ENCODE measurements around the gene P3H4. TPM values are rescaled to one million over a fixed set of nuclear protein-coding genes. Genes with fewer than 3 reads are reported as not detected.
"Not testable (repeated sequence)": the region's sequence is repeated elsewhere in the genome, so short reads cannot be mapped to it uniquely, and the experiment has no call there.

The P3H4 gene
- total RNA-seq, 2 donors from 2014 or later: 1.8 to 5.2 TPM

- not testable (repeated sequence) for H3K27ac Mint-ChIP-seq; H3K36me3 Mint-ChIP-seq; H3K9me3 Mint-ChIP-seq; H3K27me3 Mint-ChIP-seq; ATAC-seq; H3K4me3 Mint-ChIP-seq; H3K4me1 Mint-ChIP-seq (ENCODE audit: low read depth in 2 of 2); DNase-seq (ENCODE audit: low spot score)
Measured at GRCh38 chr17:41829961-41830360, 18.2 kb upstream of the P3H4 start.

- DNase-seq (ENCODE audit: low spot score) (no peak), ATAC-seq (no peak)
- Mint-ChIP-seq H3K4me3 (no peak overlapping the region), H3K27me3 (no peaks in the 10 kb centered on the region), H3K9me3 (no peaks in the 10 kb centered on the region), H3K36me3 (peaks cover 4% of the 10 kb centered on the region), H3K27ac (no peak overlapping the region), H3K4me1 (ENCODE audit: low read depth in 2 of 2) (no peaks in the 10 kb centered on the region)
Measured at GRCh38 chr17:41825175-41825845, 13.6 kb upstream of the P3H4 start.

- no peak overlapping the region for H3K4me3 Mint-ChIP-seq
- H3K9me3 Mint-ChIP-seq: no peaks in the 10 kb centered on the region
- no peaks in the 10 kb centered on the region for H3K4me1 Mint-ChIP-seq (ENCODE audit: low read depth in 2 of 2)
- no peaks in the 10 kb centered on the region for H3K27me3 Mint-ChIP-seq
- DNase-seq (ENCODE audit: low spot score): no peak
- ATAC-seq: no peak
- no peaks in the 10 kb centered on the region for H3K36me3 Mint-ChIP-seq
- H3K27ac Mint-ChIP-seq: no peak overlapping the region
Measured at GRCh38 chr17:41824086-41824485, 12.3 kb upstream of the P3H4 start.

- no peak for DNase-seq (ENCODE audit: low spot score)
- Mint-ChIP-seq H3K9me3 (no peaks in the 10 kb centered on the region), H3K4me1 (ENCODE audit: low read depth in 2 of 2) (no peaks in the 10 kb centered on the region), H3K27me3 (no peaks in the 10 kb centered on the region), H3K27ac (no peak overlapping the region), H3K4me3 (no peak overlapping the region), H3K36me3 (no peaks in the 10 kb centered on the region)
- no peak for ATAC-seq
Measured at GRCh38 chr17:41823580-41823979, 11.8 kb upstream of the P3H4 start.

- no peak for ATAC-seq
- H3K4me3 Mint-ChIP-seq: no peak overlapping the region
- H3K9me3 Mint-ChIP-seq: no peaks in the 10 kb centered on the region
- H3K36me3 Mint-ChIP-seq: no peaks in the 10 kb centered on the region
- H3K4me1 Mint-ChIP-seq (ENCODE audit: low read depth in 2 of 2): no peaks in the 10 kb centered on the region
- DNase-seq (ENCODE audit: low spot score): no peak
- no peak overlapping the region for H3K27ac Mint-ChIP-seq
- no peaks in the 10 kb centered on the region for H3K27me3 Mint-ChIP-seq
Measured at GRCh38 chr17:41823141-41823524, 11.4 kb upstream of the P3H4 start.

GRCh38 chr17:41822216-41823140 is 10.7 kb upstream of the P3H4 start:
- Mint-ChIP-seq H3K9me3 (no peaks in the 10 kb centered on the region), H3K27me3 (no peaks in the 10 kb centered on the region), H3K36me3 (no peaks in the 10 kb centered on the region), H3K4me3 (no peak overlapping the region), H3K27ac (no peak overlapping the region), H3K4me1 (ENCODE audit: low read depth in 2 of 2) (no peaks in the 10 kb centered on the region)
- DNase-seq (ENCODE audit: low spot score) (no peak), ATAC-seq (peak in 1 of 2 donors; percentile 5)

- no peak overlapping the region for H3K4me3 Mint-ChIP-seq
- H3K4me1 Mint-ChIP-seq (ENCODE audit: low read depth in 2 of 2): no peaks in the 10 kb centered on the region
- DNase-seq (ENCODE audit: low spot score) (no peak), ATAC-seq (peak in 1 of 2 donors; percentile 18)
- H3K9me3 Mint-ChIP-seq: no peaks in the 10 kb centered on the region
- H3K27ac Mint-ChIP-seq: no peak overlapping the region
- H3K36me3 Mint-ChIP-seq: no peaks in the 10 kb centered on the region
- no peaks in the 10 kb centered on the region for H3K27me3 Mint-ChIP-seq
Measured at GRCh38 chr17:41821776-41822175, 10.0 kb upstream of the P3H4 start.

GRCh38 chr17:41818024-41818423 is 6.3 kb upstream of the P3H4 start:
- no peak overlapping the region for H3K4me3 Mint-ChIP-seq
- no peaks in the 10 kb centered on the region for H3K27me3 Mint-ChIP-seq
- H3K4me1 Mint-ChIP-seq (ENCODE audit: low read depth in 2 of 2): no peaks in the 10 kb centered on the region
- DNase-seq (ENCODE audit: low spot score) (no peak), ATAC-seq (no peak)
- no peaks in the 10 kb centered on the region for H3K9me3 Mint-ChIP-seq
- H3K36me3 Mint-ChIP-seq: no peaks in the 10 kb centered on the region
- no peak overlapping the region for H3K27ac Mint-ChIP-seq

- no peak overlapping the region for H3K27ac Mint-ChIP-seq
Measured at GRCh38 chr17:41816637-41817320, 5.0 kb upstream of the P3H4 start.

GRCh38 chr17:41814195-41814594 is 2.4 kb upstream of the P3H4 start:
- Mint-ChIP-seq H3K27me3 (no peaks in the 10 kb centered on the region), H3K9me3 (no peaks in the 10 kb centered on the region), H3K36me3 (no peaks in the 10 kb centered on the region), H3K4me1 (ENCODE audit: low read depth in 2 of 2) (peaks cover 13 to 20% of the 10 kb centered on the region in 2 donors), H3K4me3 (no peak overlapping the region), H3K27ac (no peak overlapping the region)
- no peak for ATAC-seq
- DNase-seq (ENCODE audit: low spot score): no peak

More at GRCh38 chr17:41816637-41817320, 5.0 kb upstream of the P3H4 start:
- H3K4me1 Mint-ChIP-seq (ENCODE audit: low read depth in 2 of 2): peaks cover 6% of the 10 kb centered on the region in 2 donors
- no peak overlapping the region for H3K4me3 Mint-ChIP-seq
- H3K9me3 Mint-ChIP-seq: no peaks in the 10 kb centered on the region
- H3K36me3 Mint-ChIP-seq: no peaks in the 10 kb centered on the region
- ATAC-seq (no peak), DNase-seq (ENCODE audit: low spot score) (no peak)
- no peaks in the 10 kb centered on the region for H3K27me3 Mint-ChIP-seq

GRCh38 chr17:41813699-41814124 is 2.0 kb upstream of the P3H4 start:
- Mint-ChIP-seq H3K27me3 (no peaks in the 10 kb centered on the region), H3K27ac (peak overlapping the region; percentile 18 to 21), H3K4me3 (peak overlapping the region; percentile 74)

GRCh38 chr17:41813152-41813680 is 1.5 kb upstream of the P3H4 start:
- H3K27me3 Mint-ChIP-seq: no peaks in the 10 kb centered on the region
- H3K36me3 Mint-ChIP-seq: no peaks in the 10 kb centered on the region
- DNase-seq (ENCODE audit: low spot score): no peak
- no peaks in the 10 kb centered on the region for H3K9me3 Mint-ChIP-seq
- peak overlapping the region; percentile 18 to 21 for H3K27ac Mint-ChIP-seq
- H3K4me3 Mint-ChIP-seq: peak overlapping the region; percentile 74
- peaks cover 13 to 20% of the 10 kb centered on the region in 2 donors for H3K4me1 Mint-ChIP-seq (ENCODE audit: low read depth in 2 of 2)
- ATAC-seq: no peak

More at GRCh38 chr17:41813699-41814124, 2.0 kb upstream of the P3H4 start:
- no peaks in the 10 kb centered on the region for H3K9me3 Mint-ChIP-seq
- H3K36me3 Mint-ChIP-seq: no peaks in the 10 kb centered on the region
- no peak for DNase-seq (ENCODE audit: low spot score)
- peaks cover 13 to 20% of the 10 kb centered on the region in 2 donors for H3K4me1 Mint-ChIP-seq (ENCODE audit: low read depth in 2 of 2)
- ATAC-seq: no peak

GRCh38 chr17:41812381-41813151 is 817 bp upstream of the P3H4 start, which contains the start of gene FKBP10:
TSS of gene FKBP10 (plus strand) at chr17:41813004. CDS start at chr17:41813035, 31 bp downstream.
- peak within 1 kb of the TSS; percentile 33 to 89 for H3K27ac Mint-ChIP-seq
- ATAC-seq (peak in 1 of 2 donors; percentile 1), DNase-seq (ENCODE audit: low spot score) (no peak)
- peak within 1 kb of the TSS; percentile 93 for H3K4me3 Mint-ChIP-seq
- H3K36me3 Mint-ChIP-seq: no peaks in the 10 kb centered on the region
- peaks cover 13 to 20% of the 10 kb centered on the region in 2 donors for H3K4me1 Mint-ChIP-seq (ENCODE audit: low read depth in 2 of 2)
- H3K27me3 Mint-ChIP-seq: no peaks in the 10 kb centered on the region
- H3K9me3 Mint-ChIP-seq: no peaks in the 10 kb centered on the region
